Activated CD4-positive, alpha-beta T cell treated with anti-CD3 and anti-CD28 coated beads, Interleukin-2, amount 50 U/mL, for 16 hours (primary cell): ENCODE measurements around the gene PALM.
"Not testable (repeated sequence)": the region's sequence is repeated elsewhere in the genome, so short reads cannot be mapped to it uniquely, and the experiment has no call there.

ENCODE experiments used
- DNase-seq: peaks from one replicate; pipeline ENCODE4 v3.0.0-alpha.2; 2020

Gene PALM

GRCh38 chr19:708154-709143 lies at the start of gene PALM:
Gene PALM (plus strand): TSS chr19:708935. CDS start chr19:709147, 212 bp downstream.
- no peak for DNase-seq

GRCh38 chr19:660793-661426 lies 47.8 kb upstream of the PALM start:
- no peak for DNase-seq

GRCh38 chr19:661427-662196 lies 47.1 kb upstream of the PALM start:
- peak; percentile 73 for DNase-seq

GRCh38 chr19:662207-662961 lies 46.4 kb upstream of the PALM start:
- DNase-seq: peak; percentile 74

- DNase-seq: peak; percentile 95
Observed at GRCh38 chr19:662962-663681, 45.6 kb upstream of the PALM start, which contains the start of gene RNF126. Gene RNF126 (minus strand): TSS chr19:663214. CDS start chr19:663121, 93 bp downstream.

- DNase-seq: no peak
Observed at GRCh38 chr19:663682-664117, 45.0 kb upstream of the PALM start.

GRCh38 chr19:664913-665443 lies 43.8 kb upstream of the PALM start:
- DNase-seq: peak; percentile 82

GRCh38 chr19:666985-667573 lies 41.7 kb upstream of the PALM start:
- DNase-seq: not testable (repeated sequence)

GRCh38 chr19:668675-669434 lies 39.9 kb upstream of the PALM start:
- DNase-seq: not testable (repeated sequence)

GRCh38 chr19:670609-671075 lies 38.1 kb upstream of the PALM start:
- DNase-seq: no peak

GRCh38 chr19:674282-675151 lies 34.2 kb upstream of the PALM start:
- no peak for DNase-seq

- no peak for DNase-seq
Observed at GRCh38 chr19:676007-676338, 32.8 kb upstream of the PALM start.

GRCh38 chr19:676339-677105 lies 32.2 kb upstream of the PALM start, which contains the start of gene FSTL3:
Gene FSTL3 (plus strand): TSS chr19:676392. CDS start chr19:676424, 32 bp downstream.
- no peak for DNase-seq

- no peak for DNase-seq
Observed at GRCh38 chr19:677201-677600, 31.5 kb upstream of the PALM start.

- DNase-seq: no peak
Observed at GRCh38 chr19:677601-678436, 30.9 kb upstream of the PALM start.

- no peak for DNase-seq
Observed at GRCh38 chr19:678791-679388, 29.8 kb upstream of the PALM start.
